ENCODE measurements around the gene ACCS.

- TF ChIP-seq CTCF (IDR thresholded peaks at IDR 0.05; ENCODE audit: poor library complexity), result peak; percentile 93
- TF ChIP-seq EZH2 (IDR thresholded peaks at IDR 0.05; ENCODE audit: borderline replicate concordance), result no peak
These were observed 29.0 kb upstream of the ACCS start for GRCh38 chr11:44036811-44037657.
